Uterus (tissue), 2 donors: ENCODE results near the gene PLLP.

Source experiments
- POLR2A ChIP-seq, 2 donors: fragments of 450-650 bp; IDR thresholded peaks; one replicate each; pipeline ENCODE4 v1.6.1; 2016; ENCODE audit warnings: antibody characterized with exemption in 2 of 2, mild to moderate bottlenecking in 1 of 2, moderate library complexity in 1 of 2
- TF ChIP-seq, protein P1 (sequence below), 4 experiments: fragments of 200-600 bp in 2 of 4; fragments of 450-650 bp in 2 of 4; sonication (generic) in 2 of 4; IDR thresholded peaks; one replicate each; pipeline ENCODE4 v1.5.1; 2016 to 2019; ENCODE audit warnings: antibody characterized with exemption in 4 of 4, mild to moderate bottlenecking in 2 of 4, moderate library complexity in 1 of 4

DNA sequence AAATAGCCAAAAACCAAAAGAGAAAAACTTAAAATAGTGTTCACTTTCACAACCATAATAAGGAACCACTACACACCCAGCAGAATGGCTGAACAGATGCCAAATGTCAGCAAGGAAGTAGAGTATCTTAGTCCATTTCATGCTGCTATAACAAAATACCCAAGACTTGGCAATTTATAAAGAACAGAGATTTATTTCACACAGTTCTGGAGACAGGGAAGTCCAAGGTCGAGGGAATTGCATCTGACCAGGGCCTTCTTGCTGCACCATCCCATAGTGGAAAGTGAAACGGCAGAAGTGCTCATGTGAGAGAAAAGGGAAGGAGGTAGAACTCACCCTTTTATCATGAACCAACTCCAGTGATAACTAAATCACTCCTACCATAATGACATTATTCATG, 40.3 kb upstream of the PLLP start:
- TF ChIP-seq, protein P1, sequence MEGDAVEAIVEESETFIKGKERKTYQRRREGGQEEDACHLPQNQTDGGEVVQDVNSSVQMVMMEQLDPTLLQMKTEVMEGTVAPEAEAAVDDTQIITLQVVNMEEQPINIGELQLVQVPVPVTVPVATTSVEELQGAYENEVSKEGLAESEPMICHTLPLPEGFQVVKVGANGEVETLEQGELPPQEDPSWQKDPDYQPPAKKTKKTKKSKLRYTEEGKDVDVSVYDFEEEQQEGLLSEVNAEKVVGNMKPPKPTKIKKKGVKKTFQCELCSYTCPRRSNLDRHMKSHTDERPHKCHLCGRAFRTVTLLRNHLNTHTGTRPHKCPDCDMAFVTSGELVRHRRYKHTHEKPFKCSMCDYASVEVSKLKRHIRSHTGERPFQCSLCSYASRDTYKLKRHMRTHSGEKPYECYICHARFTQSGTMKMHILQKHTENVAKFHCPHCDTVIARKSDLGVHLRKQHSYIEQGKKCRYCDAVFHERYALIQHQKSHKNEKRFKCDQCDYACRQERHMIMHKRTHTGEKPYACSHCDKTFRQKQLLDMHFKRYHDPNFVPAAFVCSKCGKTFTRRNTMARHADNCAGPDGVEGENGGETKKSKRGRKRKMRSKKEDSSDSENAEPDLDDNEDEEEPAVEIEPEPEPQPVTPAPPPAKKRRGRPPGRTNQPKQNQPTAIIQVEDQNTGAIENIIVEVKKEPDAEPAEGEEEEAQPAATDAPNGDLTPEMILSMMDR (IDR thresholded peaks at IDR 0.05) = no peak
- no peak for TF ChIP-seq POLR2A (IDR thresholded peaks at IDR 0.05)
